Calu3 (cell line): Measurements from ENCODE around the gene NBAS. TPM values are rescaled to one million over a fixed set of nuclear protein-coding genes. Genes with fewer than 3 reads are reported as not detected.

Source experiments
- BruUV-seq: library from RNA; stranded (reverse); fragments of 400-500 nt; replicated peaks from 2 replicates; lab custom pipeline; 2021; lab: Mats Ljungman, UMichigan
- CTCF ChIA-PET: fragments of 300-600 bp; sonication (Branson Sonifier 250); formaldehyde crosslinking; loops from one replicate; lab custom pipeline; 2022; ENCODE audit warnings: antibody characterized with exemption; lab: Charles Lee
- DNase-seq: peaks from one replicate; pipeline ENCODE4 v3.0.0; 2022
- H3K27ac Mint-ChIP-seq: one replicate; pipeline ENCODE4 v1.8.0; 2022; ENCODE audit warnings: mixed read lengths; ENCODE audit not compliant: unreplicated experiment
- H3K27me3 Mint-ChIP-seq: one replicate; pipeline ENCODE4 v1.8.0; 2022; ENCODE audit warnings: mixed read lengths; ENCODE audit not compliant: unreplicated experiment
- H3K36me3 Mint-ChIP-seq: one replicate; pipeline ENCODE4 v1.8.0; 2022; ENCODE audit warnings: mild to moderate bottlenecking, moderate library complexity, mixed read lengths; ENCODE audit not compliant: insufficient read depth, unreplicated experiment
- H3K4me1 Mint-ChIP-seq: one replicate; pipeline ENCODE4 v1.8.0; 2022; ENCODE audit warnings: mild to moderate bottlenecking, low read depth, mixed read lengths; ENCODE audit not compliant: unreplicated experiment
- H3K4me3 Mint-ChIP-seq: one replicate; pipeline ENCODE4 v1.8.0; 2022; ENCODE audit warnings: mild to moderate bottlenecking, low read depth, moderate library complexity, mixed read lengths; ENCODE audit not compliant: unreplicated experiment
- H3K9me3 Mint-ChIP-seq: one replicate; pipeline ENCODE4 v1.8.0; 2022; ENCODE audit warnings: low read depth, mixed read lengths; ENCODE audit not compliant: unreplicated experiment
- intact Hi-C: fragments of 100-400 bp; cut with micrococcal nuclease; formaldehyde crosslinking; loops from one replicate; pipeline ENCODE4 v1.10.0; 2022; ENCODE audit not compliant: unreplicated experiment
- total RNA-seq: library from RNA; stranded (reverse); gene quantifications from 2 replicates; pipeline ENCODE4 v1.2.3, GENCODE V29; 2022
- TF ChIP-seq, protein P1 (sequence below): fragments of 200-600 bp; IDR thresholded peaks from one replicate; pipeline ENCODE4 v1.8.0; 2022; ENCODE audit warnings: antibody characterized with exemption; ENCODE audit not compliant: unreplicated experiment

The NBAS gene
- total RNA-seq, 1 experiment from 2014 or later: 30.4 TPM

DNA sequence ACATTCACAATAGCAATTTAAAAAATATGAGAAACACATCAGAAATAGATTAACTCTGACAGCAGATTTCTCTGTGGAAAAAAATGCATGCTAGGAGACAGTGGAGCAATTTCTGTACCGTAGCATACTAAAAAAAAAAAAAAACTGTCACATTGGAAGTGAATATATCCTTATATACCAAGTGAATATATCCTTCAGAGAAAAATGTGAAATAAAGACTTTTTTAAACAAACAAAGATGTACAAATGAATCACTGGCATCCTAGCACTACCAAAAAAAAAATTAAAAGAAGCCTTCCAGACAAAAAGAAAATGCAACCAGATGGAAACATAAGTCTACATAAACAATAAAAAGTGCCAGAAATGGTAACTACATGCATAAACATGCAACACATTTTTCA is 169.4 kb downstream of the NBAS start:
- H3K4me3 Mint-ChIP-seq: no peak overlapping the region
- intact Hi-C loops: no loop called here
- H3K4me1 Mint-ChIP-seq: no peaks in the 10 kb centered on the region
- no peaks in the 10 kb centered on the region for H3K9me3 Mint-ChIP-seq
- H3K27me3 Mint-ChIP-seq: no peaks in the 10 kb centered on the region
- H3K36me3 Mint-ChIP-seq: no peaks in the 10 kb centered on the region
- TF ChIP-seq, protein P1, sequence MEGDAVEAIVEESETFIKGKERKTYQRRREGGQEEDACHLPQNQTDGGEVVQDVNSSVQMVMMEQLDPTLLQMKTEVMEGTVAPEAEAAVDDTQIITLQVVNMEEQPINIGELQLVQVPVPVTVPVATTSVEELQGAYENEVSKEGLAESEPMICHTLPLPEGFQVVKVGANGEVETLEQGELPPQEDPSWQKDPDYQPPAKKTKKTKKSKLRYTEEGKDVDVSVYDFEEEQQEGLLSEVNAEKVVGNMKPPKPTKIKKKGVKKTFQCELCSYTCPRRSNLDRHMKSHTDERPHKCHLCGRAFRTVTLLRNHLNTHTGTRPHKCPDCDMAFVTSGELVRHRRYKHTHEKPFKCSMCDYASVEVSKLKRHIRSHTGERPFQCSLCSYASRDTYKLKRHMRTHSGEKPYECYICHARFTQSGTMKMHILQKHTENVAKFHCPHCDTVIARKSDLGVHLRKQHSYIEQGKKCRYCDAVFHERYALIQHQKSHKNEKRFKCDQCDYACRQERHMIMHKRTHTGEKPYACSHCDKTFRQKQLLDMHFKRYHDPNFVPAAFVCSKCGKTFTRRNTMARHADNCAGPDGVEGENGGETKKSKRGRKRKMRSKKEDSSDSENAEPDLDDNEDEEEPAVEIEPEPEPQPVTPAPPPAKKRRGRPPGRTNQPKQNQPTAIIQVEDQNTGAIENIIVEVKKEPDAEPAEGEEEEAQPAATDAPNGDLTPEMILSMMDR: no peak
- no peak for DNase-seq
- no TSS peak for BruUV-seq
- H3K27ac Mint-ChIP-seq: no peak overlapping the region
- CTCF ChIA-PET: no interaction called here

DNA sequence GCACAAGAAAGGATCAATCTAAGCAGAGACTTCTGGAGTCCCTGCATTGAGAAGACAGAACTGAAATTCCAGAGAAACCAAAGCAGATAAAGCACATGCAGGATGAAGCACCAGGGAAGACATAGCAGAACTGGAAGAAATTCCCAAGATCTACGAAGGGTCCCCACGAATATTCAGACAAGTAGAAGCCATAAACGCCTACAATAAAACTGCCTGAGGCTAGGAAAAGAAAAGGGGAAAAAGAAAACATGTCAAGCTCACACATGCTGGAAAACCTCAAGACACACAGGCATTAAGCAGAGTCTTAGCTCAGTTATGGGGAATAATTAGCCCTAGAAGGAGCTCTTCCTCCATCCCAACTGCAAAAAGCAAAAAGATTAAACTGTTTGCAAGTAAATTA is 171.2 kb downstream of the NBAS start:
- Mint-ChIP-seq H3K36me3 (no peaks in the 10 kb centered on the region), H3K9me3 (no peaks in the 10 kb centered on the region), H3K27ac (no peak overlapping the region), H3K4me1 (no peaks in the 10 kb centered on the region), H3K27me3 (no peaks in the 10 kb centered on the region), H3K4me3 (no peak overlapping the region)
- TF ChIP-seq, protein P1: no peak
- CTCF ChIA-PET: no interaction called here
- intact Hi-C loops: no loop called here
- DNase-seq: no peak
- BruUV-seq: no TSS peak

DNA sequence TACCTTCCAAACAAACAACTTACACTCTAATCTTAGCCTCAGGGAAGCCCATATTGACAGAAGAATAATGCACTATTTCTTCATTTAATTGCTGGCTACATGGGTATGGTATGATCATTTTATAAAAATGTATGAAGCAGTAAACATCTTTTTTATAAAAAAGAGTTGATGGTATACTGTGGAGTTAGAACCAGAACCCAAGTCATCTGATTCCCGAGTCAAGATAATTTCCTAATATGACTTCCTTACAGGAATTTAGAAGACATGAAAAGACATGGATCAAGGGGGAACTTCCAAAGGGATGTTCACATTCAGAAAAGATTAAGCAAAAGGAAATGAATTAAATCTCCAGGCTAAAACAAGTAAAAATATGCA is 171.8 kb downstream of the NBAS start:
- TF ChIP-seq, protein P1: no peak
- BruUV-seq: no TSS peak
- intact Hi-C loops: no loop called here
- CTCF ChIA-PET: no interaction called here
- no peaks in the 10 kb centered on the region for H3K36me3 Mint-ChIP-seq
- H3K9me3 Mint-ChIP-seq: no peaks in the 10 kb centered on the region
- H3K4me3 Mint-ChIP-seq: no peak overlapping the region
- no peak overlapping the region for H3K27ac Mint-ChIP-seq
- no peaks in the 10 kb centered on the region for H3K27me3 Mint-ChIP-seq
- no peak for DNase-seq
- no peaks in the 10 kb centered on the region for H3K4me1 Mint-ChIP-seq

DNA sequence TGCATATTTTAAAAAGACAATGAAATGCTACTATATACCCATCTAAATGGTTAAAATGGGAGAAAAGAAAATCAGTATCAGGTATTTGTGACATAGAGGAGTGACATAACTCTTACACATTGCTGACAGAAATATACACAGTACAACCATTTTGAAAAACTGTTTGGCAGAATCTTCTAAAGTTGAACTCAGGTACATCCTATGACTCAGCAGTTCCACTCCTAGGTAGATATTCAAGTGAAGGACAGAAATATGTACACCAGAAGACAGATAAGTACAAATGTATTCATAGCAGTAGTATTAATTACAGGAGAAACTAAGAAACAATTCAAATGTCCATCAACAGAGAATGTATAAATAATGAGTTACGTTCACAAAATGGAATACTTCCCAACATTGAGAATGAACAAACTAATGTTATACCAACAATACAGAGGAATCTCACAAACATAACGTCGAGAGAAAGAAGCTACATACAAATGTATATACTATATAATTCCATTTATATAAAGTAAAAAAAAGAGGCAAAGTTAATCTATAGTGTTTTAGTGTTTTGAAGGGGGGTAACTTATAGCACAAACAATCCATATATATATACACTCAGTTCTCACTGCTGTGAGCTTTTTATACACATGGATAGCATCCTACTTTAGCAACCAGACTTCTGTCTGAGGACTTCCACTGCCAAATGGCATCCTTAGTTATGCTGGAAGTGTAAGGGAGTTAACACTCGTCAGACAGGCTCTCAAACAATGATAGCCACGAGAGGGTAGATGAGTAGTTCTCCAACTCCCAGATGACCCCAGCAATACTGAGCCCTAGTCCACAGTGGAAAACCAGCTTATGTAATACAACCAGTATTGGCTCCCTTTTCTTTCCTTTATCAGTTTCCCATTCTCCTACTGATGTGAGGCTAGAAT is 172.5 kb downstream of the NBAS start:
- no peaks in the 10 kb centered on the region for H3K4me1 Mint-ChIP-seq
- intact Hi-C loops: no loop called here
- no peak overlapping the region for H3K27ac Mint-ChIP-seq
- H3K4me3 Mint-ChIP-seq: no peak overlapping the region
- H3K27me3 Mint-ChIP-seq: no peaks in the 10 kb centered on the region
- BruUV-seq: no TSS peak
- H3K36me3 Mint-ChIP-seq: no peaks in the 10 kb centered on the region
- CTCF ChIA-PET: no interaction called here
- TF ChIP-seq, protein P1: no peak
- no peaks in the 10 kb centered on the region for H3K9me3 Mint-ChIP-seq
- DNase-seq: no peak
